ENCODE measurements around the gene ACSM3. TPM values are rescaled to one million over a fixed set of nuclear protein-coding genes. Genes with fewer than 3 reads are reported as not detected.

Gene ACSM3
- total and polyA plus RNA-seq, 9 of the 15 experiments (the other 6 are each of a cell fraction or from before 2014, with no cell fraction given), result 112 to 420 (median 182) TPM

GRCh38 chr16:20735490-20735889 is 28.3 kb upstream of the ACSM3 start (continued):
- peak; percentile 26; the same call in 1 of the 2 replicates for TF ChIP-seq ZNF316 (IDR thresholded peaks at IDR 0.05)
- peak; percentile 64 for TF ChIP-seq MAFG (tag; conservative IDR thresholded peaks at IDR 0.05)
- TF ChIP-seq FOXJ2 (tag; IDR thresholded peaks at IDR 0.05), result no peak
- TF ChIP-seq ZNF384 (IDR thresholded peaks at IDR 0.05; ENCODE audit: low read depth, low read length), result 0 out of 2 replicates have a peak, but pooled peaks have one; percentile 0
- TF ChIP-seq UBTF (IDR thresholded peaks at IDR 0.05; ENCODE audit: borderline replicate concordance in 1 of 2, low read depth in 2 of 2, low read length in 2 of 2), result no peak
- TF ChIP-seq C11orf30 (IDR thresholded peaks at IDR 0.05; ENCODE audit: low read depth), result peak; percentile 65; the same call in 1 of the 2 replicates
- TF ChIP-seq POLR2H (tag; IDR thresholded peaks at IDR 0.05; ENCODE audit: low read depth), result peak; percentile 49; the same call in 1 of the 2 replicates
- TF ChIP-seq TAF7 (tag; IDR thresholded peaks at IDR 0.05), result no peak
- no peak for TF ChIP-seq DDX20 (tag; IDR thresholded peaks at IDR 0.05; ENCODE audit: low read depth)
- peak; percentile 69 for TF ChIP-seq FOSL1 (tag; conservative IDR thresholded peaks at IDR 0.05)
- no peak for TF ChIP-seq ZFX (CRISPR knock-in tag; IDR thresholded peaks at IDR 0.05)

Data from K562 (cell line).